Erythroblast (primary cell): ENCODE data around the gene SLC9A3.

ENCODE experiments used
- GATA1 ChIP-seq: IDR thresholded peaks from 2 replicates; pipeline ENCODE4 v1.6.1; 2011; ENCODE audit warnings: low read depth, mild to moderate bottlenecking, control low read depth, low read length, moderate library complexity
- POLR2A ChIP-seq: IDR thresholded peaks from 2 replicates; pipeline ENCODE4 v1.6.1; 2011; ENCODE audit warnings: mild to moderate bottlenecking, low read length

DNA sequence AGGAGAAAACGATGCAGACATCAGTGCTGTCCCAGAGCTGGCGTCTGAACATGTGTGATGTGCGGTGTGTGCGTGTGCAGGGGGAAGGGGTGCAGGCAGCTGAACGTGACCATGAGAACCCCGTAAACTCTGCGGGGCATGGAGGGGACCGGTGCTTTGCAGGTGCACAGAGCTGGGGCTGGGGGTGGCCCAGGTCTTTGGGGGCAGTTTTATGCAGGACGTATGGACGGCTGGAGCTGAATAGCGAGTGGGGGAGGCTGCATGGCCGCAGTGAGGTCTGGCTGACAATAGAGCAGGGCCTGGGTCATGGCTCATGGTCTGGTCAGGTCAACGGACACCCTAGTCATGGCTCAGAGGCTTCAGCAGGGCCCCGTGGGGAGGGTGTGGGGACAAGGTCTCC lies 84.6 kb downstream of the SLC9A3 start:
- no peak for TF ChIP-seq POLR2A
- no peak for TF ChIP-seq GATA1
